Astrocyte (in vitro differentiated cells and primary cell): ENCODE data around the gene BANK1. TPM values are rescaled to one million over a fixed set of nuclear protein-coding genes. Genes with fewer than 3 reads are reported as not detected.
"Not testable (repeated sequence)": the region's sequence is repeated elsewhere in the genome, so short reads cannot be mapped to it uniquely, and the experiment has no call there.

ENCODE experiments used
- DNase-seq: peaks from one replicate; pipeline ENCODE4 v3.0.0-alpha.2; 2010; ENCODE audit warnings: low read depth
- FAIRE-seq: peaks from 2 replicates; lab custom pipeline; 2011; peaks lifted over from hg19 to GRCh38; lab: Jason Lieb, UNC
- H2AFZ ChIP-seq: 2 replicates; pipeline ENCODE4 v1.6.0; 2012; ENCODE audit warnings: low read depth, low read length, inconsistent platforms
- H3K27ac ChIP-seq: 2 replicates; pipeline ENCODE4 v1.5.1; 2011; ENCODE audit warnings: low read depth, low read length, inconsistent platforms
- H3K27me3 ChIP-seq: 2 replicates; pipeline ENCODE4 v1.6.0; 2011; ENCODE audit warnings: low read length, inconsistent platforms; ENCODE audit not compliant: insufficient read depth
- H3K36me3 ChIP-seq: 2 replicates; pipeline ENCODE4 v1.5.1; 2011; ENCODE audit warnings: low read length, inconsistent platforms; ENCODE audit not compliant: insufficient read depth
- H3K4me1 ChIP-seq: 2 replicates; pipeline ENCODE4 v1.5.1; 2011; ENCODE audit warnings: low read length, inconsistent platforms; ENCODE audit not compliant: insufficient read depth
- H3K4me2 ChIP-seq: 2 replicates; pipeline ENCODE4 v1.6.0; 2012; ENCODE audit warnings: low read length, inconsistent platforms
- H3K4me3 ChIP-seq: 2 replicates; pipeline ENCODE4 v1.5.1; 2011; ENCODE audit warnings: low read depth, mild to moderate bottlenecking, low read length, inconsistent platforms; ENCODE audit not compliant: insufficient read depth
- H3K79me2 ChIP-seq: 2 replicates; pipeline ENCODE4 v1.6.0; 2012; ENCODE audit warnings: mild to moderate bottlenecking, low read length, inconsistent platforms; ENCODE audit not compliant: insufficient read depth
- H3K9ac ChIP-seq: 2 replicates; pipeline ENCODE4 v1.6.0; 2012; ENCODE audit warnings: mild to moderate bottlenecking, low read length, inconsistent platforms
- H3K9me3 ChIP-seq: 2 replicates; pipeline ENCODE4 v1.5.1; 2012; ENCODE audit warnings: low read depth, mild to moderate bottlenecking, low read length, inconsistent platforms; ENCODE audit not compliant: insufficient read depth
- H4K20me1 ChIP-seq: 2 replicates; pipeline ENCODE4 v1.6.0; 2012; ENCODE audit warnings: low read length, inconsistent platforms; ENCODE audit not compliant: insufficient read depth
- H3K27ac Mint-ChIP-seq: one replicate; pipeline ENCODE4 v1.8.0; 2021; ENCODE audit warnings: mild to moderate bottlenecking, mixed read lengths; ENCODE audit not compliant: unreplicated experiment
- H3K27me3 Mint-ChIP-seq: one replicate; pipeline ENCODE4 v1.8.0; 2021; ENCODE audit warnings: low read depth, mixed read lengths; ENCODE audit not compliant: unreplicated experiment
- H3K36me3 Mint-ChIP-seq: one replicate; pipeline ENCODE4 v1.8.0; 2021; ENCODE audit warnings: low read depth, mixed read lengths; ENCODE audit not compliant: unreplicated experiment
- H3K4me1 Mint-ChIP-seq: one replicate; pipeline ENCODE4 v1.8.0; 2021; ENCODE audit warnings: low read depth, mixed read lengths; ENCODE audit not compliant: unreplicated experiment
- H3K4me3 Mint-ChIP-seq: one replicate; pipeline ENCODE4 v1.8.0; 2021; ENCODE audit warnings: mild to moderate bottlenecking, moderate library complexity, mixed read lengths; ENCODE audit not compliant: unreplicated experiment
- H3K9me3 Mint-ChIP-seq: one replicate; pipeline ENCODE4 v1.8.0; 2021; ENCODE audit warnings: mild to moderate bottlenecking, mixed read lengths; ENCODE audit not compliant: unreplicated experiment
- CTCF ChIP-seq: IDR thresholded peaks from 2 replicates; pipeline ENCODE4 v1.5.1; 2011; ENCODE audit warnings: low read depth, mild to moderate bottlenecking, inconsistent platforms, low read length, moderate library complexity; ENCODE audit not compliant: insufficient read depth
- EZH2 ChIP-seq: IDR thresholded peaks from 2 replicates; pipeline ENCODE4 v1.6.1; 2012; ENCODE audit warnings: mild to moderate bottlenecking, low read length, inconsistent platforms; ENCODE audit not compliant: insufficient read depth
- total RNA-seq: library from RNA; stranded (reverse); gene quantifications from 2 replicates; pipeline ENCODE4 v1.2.1, GENCODE V29; 2021

Gene BANK1
- total RNA-seq, 1 donor from 2014 or later: 1.3 TPM

DNA sequence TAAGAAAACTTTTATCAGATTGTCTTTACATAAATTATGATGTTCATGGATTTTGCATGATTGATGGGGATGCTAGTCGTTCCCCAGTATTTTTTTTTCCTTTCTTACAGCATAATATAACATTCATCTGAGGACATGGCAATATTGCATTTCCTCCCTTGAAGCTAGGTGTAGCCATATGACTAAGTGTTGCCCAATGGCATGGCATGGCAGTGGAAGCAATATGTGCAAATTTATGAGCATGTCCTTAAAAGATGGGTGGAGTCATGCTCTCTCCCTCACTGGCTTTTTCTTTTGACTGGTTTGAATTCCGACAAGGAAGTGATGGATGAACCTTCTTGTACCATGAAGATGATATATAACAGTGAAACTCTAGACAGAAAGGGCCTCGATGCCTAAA is 96.3 kb downstream of the BANK1 start:
- no peaks in the 10 kb centered on the region for H3K27me3 ChIP-seq
- no peaks in the 10 kb centered on the region for H4K20me1 ChIP-seq
- H3K27ac ChIP-seq: no peak overlapping the region
- H2AFZ ChIP-seq: no peak overlapping the region
- no peak for DNase-seq
- no peaks in the 10 kb centered on the region for H3K4me1 Mint-ChIP-seq
- H3K36me3 ChIP-seq: no peaks in the 10 kb centered on the region
- no peak overlapping the region for H3K4me2 ChIP-seq
- FAIRE-seq: no peak
- no peaks in the 10 kb centered on the region for H3K27me3 Mint-ChIP-seq
- H3K4me1 ChIP-seq: no peaks in the 10 kb centered on the region
- no peak overlapping the region for H3K27ac Mint-ChIP-seq
- TF ChIP-seq CTCF: no peak
- no peak for TF ChIP-seq EZH2
- no peaks in the 10 kb centered on the region for H3K9me3 Mint-ChIP-seq
- no peak overlapping the region for H3K4me3 Mint-ChIP-seq
- no peaks in the 10 kb centered on the region for H3K36me3 Mint-ChIP-seq
- H3K9ac ChIP-seq: no peak overlapping the region
- H3K9me3 ChIP-seq: no peaks in the 10 kb centered on the region
- H3K4me3 ChIP-seq: no peak overlapping the region
- H3K79me2 ChIP-seq: no peaks in the 10 kb centered on the region

- no peaks in the 10 kb centered on the region for H3K9me3 ChIP-seq
- no peak overlapping the region for H3K4me3 Mint-ChIP-seq
- H4K20me1 ChIP-seq: no peaks in the 10 kb centered on the region
- no peak for DNase-seq
- no peaks in the 10 kb centered on the region for H3K27me3 ChIP-seq
- H3K9me3 Mint-ChIP-seq: no peaks in the 10 kb centered on the region
- no peak for FAIRE-seq
- no peaks in the 10 kb centered on the region for H3K79me2 ChIP-seq
- TF ChIP-seq CTCF: no peak
- TF ChIP-seq EZH2: no peak
- no peaks in the 10 kb centered on the region for H3K4me1 Mint-ChIP-seq
- H3K27ac Mint-ChIP-seq: no peak overlapping the region
- H3K4me1 ChIP-seq: no peaks in the 10 kb centered on the region
- H3K4me3 ChIP-seq: no peak overlapping the region
- H3K36me3 ChIP-seq: no peaks in the 10 kb centered on the region
- H3K27ac ChIP-seq: no peak overlapping the region
- no peaks in the 10 kb centered on the region for H3K36me3 Mint-ChIP-seq
- H3K9ac ChIP-seq: no peak overlapping the region
- no peak overlapping the region for H2AFZ ChIP-seq
- no peak overlapping the region for H3K4me2 ChIP-seq
- no peaks in the 10 kb centered on the region for H3K27me3 Mint-ChIP-seq
These were observed 97.9 kb downstream of the BANK1 start for GRCh38 chr4:101888472-101888871.

DNA sequence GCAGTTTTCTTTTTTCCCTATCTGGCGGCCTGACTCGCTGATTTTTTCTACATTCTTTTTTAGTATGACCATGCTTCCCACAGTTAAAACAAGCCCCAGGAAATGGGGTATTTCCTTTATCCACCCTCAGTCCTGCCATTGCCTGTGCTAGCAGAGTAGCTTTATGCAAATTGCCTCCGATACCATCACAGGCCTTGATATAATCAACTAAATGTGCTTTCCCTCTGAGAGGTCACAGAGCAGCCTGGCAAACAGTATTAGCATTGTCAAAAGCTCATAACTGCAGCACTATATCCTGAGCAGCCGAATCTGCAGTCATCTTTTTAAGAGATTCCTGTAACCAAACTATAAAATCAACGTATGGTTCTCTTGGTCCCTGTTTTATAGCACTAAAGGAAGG is 115.0 kb downstream of the BANK1 start:
- H3K4me2 ChIP-seq, H3K27ac ChIP-seq, DNase-seq, H3K4me1 Mint-ChIP-seq, H3K27me3 Mint-ChIP-seq, H3K36me3 Mint-ChIP-seq, FAIRE-seq, H3K4me3 ChIP-seq, H3K79me2 ChIP-seq, H3K27me3 ChIP-seq, H4K20me1 ChIP-seq, H3K4me3 Mint-ChIP-seq, H3K9ac ChIP-seq, H3K27ac Mint-ChIP-seq, H2AFZ ChIP-seq, H3K4me1 ChIP-seq, H3K9me3 ChIP-seq, H3K36me3 ChIP-seq: not testable (repeated sequence)
- peaks cover 15% of the 10 kb centered on the region for H3K9me3 Mint-ChIP-seq
